Neural cell (in vitro differentiated cells): Measurements from ENCODE around the gene RIN1. TPM values are rescaled to one million over a fixed set of nuclear protein-coding genes. Genes with fewer than 3 reads are reported as not detected.

Experiments
- H2AFZ ChIP-seq: fragments of 200-600, 300-800 bp; sonication (generic), shearing (Covaris generic); 2 replicates; pipeline ENCODE4 v1.6.0; 2014; ENCODE audit warnings: low read depth, mild to moderate bottlenecking, antibody characterized with exemption, low read length, moderate library complexity
- H3F3A ChIP-seq: fragments of 200-600 bp; shearing (Covaris generic); 2 replicates; pipeline ENCODE4 v1.6.1; 2016; ENCODE audit warnings: mild to moderate bottlenecking, moderate library complexity, mixed read lengths, antibody characterized with exemption, low read length; ENCODE audit not compliant: insufficient read depth, poor library complexity, severe bottlenecking
- H3K27ac ChIP-seq: fragments of 200-600, 300-800 bp; sonication (generic), shearing (Covaris generic); 2 replicates; pipeline ENCODE4 v1.5.1; 2014; ENCODE audit warnings: mild to moderate bottlenecking, low read length, moderate library complexity
- H3K27me3 ChIP-seq: fragments of 300-800, 200-600 bp; sonication (generic), shearing (Covaris generic); 2 replicates; pipeline ENCODE4 v1.6.0; 2014; ENCODE audit warnings: mild to moderate bottlenecking, low read depth, low read length, moderate library complexity; ENCODE audit not compliant: insufficient read depth
- H3K36me3 ChIP-seq: fragments of 300-800, 200-600 bp; sonication (generic), shearing (Covaris generic); 2 replicates; pipeline ENCODE4 v1.5.1; 2014; ENCODE audit warnings: mild to moderate bottlenecking, antibody characterized with exemption, low read length, moderate library complexity; ENCODE audit not compliant: insufficient read depth
- H3K4me2 ChIP-seq: fragments of 300-800, 200-600 bp; sonication (generic), shearing (Covaris generic); 2 replicates; pipeline ENCODE4 v1.6.0; 2014; ENCODE audit warnings: mild to moderate bottlenecking, low read length
- H3K4me3 ChIP-seq: fragments of 300-800, 200-600 bp; sonication (generic), shearing (Covaris generic); 2 replicates; pipeline ENCODE4 v1.5.1; 2014; ENCODE audit warnings: mild to moderate bottlenecking, low read length, moderate library complexity
- H3K79me2 ChIP-seq: fragments of 200-600 bp; shearing (Covaris generic); replicated peaks from 2 replicates; pipeline ENCODE4 v1.6.0; 2014; ENCODE audit warnings: mild to moderate bottlenecking, low read length, moderate library complexity; ENCODE audit not compliant: insufficient read depth
- H3K9ac ChIP-seq: fragments of 300-800, 200-600 bp; sonication (generic), shearing (Covaris generic); 2 replicates; pipeline ENCODE4 v1.6.1; 2016; ENCODE audit warnings: mild to moderate bottlenecking, low read length, mixed read lengths
- H3K9me2 ChIP-seq: fragments of 200-600 bp; shearing (Covaris generic); 2 replicates; pipeline ENCODE4 v1.6.1; 2016; ENCODE audit warnings: mild to moderate bottlenecking, low read length, mixed read lengths; ENCODE audit not compliant: insufficient read depth
- H3K9me3 ChIP-seq: fragments of 200-600, 300-800 bp; sonication (generic), shearing (Covaris generic); 2 replicates; pipeline ENCODE4 v1.6.1; 2016; ENCODE audit warnings: mild to moderate bottlenecking, mixed run types, low read length, moderate library complexity, mixed read lengths
- H4K20me1 ChIP-seq: fragments of 200-600 bp; shearing (Covaris generic); 2 replicates; pipeline ENCODE4 v1.6.1; 2016; ENCODE audit warnings: mild to moderate bottlenecking, mixed run types; ENCODE audit not compliant: insufficient read depth
- CTCF ChIP-seq: fragments of 450-650 bp; IDR thresholded peaks from 2 replicates; pipeline ENCODE4 v1.5.1; 2014; ENCODE audit warnings: antibody characterized with exemption, mild to moderate bottlenecking, moderate library complexity; ENCODE audit not compliant: poor library complexity, severe bottlenecking
- EP300 ChIP-seq: fragments of 450-650 bp; conservative IDR thresholded peaks from 2 replicates; pipeline ENCODE4 v1.6.1; 2014; ENCODE audit warnings: antibody characterized with exemption, mild to moderate bottlenecking, moderate library complexity; ENCODE audit not compliant: poor library complexity, severe bottlenecking
- EZH2 ChIP-seq: fragments of 200-600, 300-800 bp; shearing (Covaris generic), sonication (generic); IDR thresholded peaks from 2 replicates; pipeline ENCODE4 v1.6.1; 2014; ENCODE audit warnings: antibody characterized with exemption, low read length, borderline replicate concordance, mild to moderate bottlenecking; ENCODE audit not compliant: insufficient read depth, poor library complexity, severe bottlenecking
- MXI1 ChIP-seq: fragments of 450-650 bp; conservative IDR thresholded peaks from 2 replicates; pipeline ENCODE4 v1.6.1; 2014; ENCODE audit warnings: antibody characterized with exemption, mild to moderate bottlenecking; ENCODE audit not compliant: poor library complexity, severe bottlenecking
- POLR2AphosphoS5 ChIP-seq: IDR thresholded peaks from 2 replicates; pipeline ENCODE4 v1.6.1; 2012
- RAD21 ChIP-seq: fragments of 450-650 bp; conservative IDR thresholded peaks from 2 replicates; pipeline ENCODE4 v1.6.1; 2014; ENCODE audit warnings: antibody characterized with exemption, mild to moderate bottlenecking, moderate library complexity
- REST ChIP-seq: IDR thresholded peaks from 2 replicates; pipeline ENCODE4 v1.6.1; 2012; ENCODE audit warnings: borderline replicate concordance
- SMC3 ChIP-seq: fragments of 450-650 bp; conservative IDR thresholded peaks from 2 replicates; pipeline ENCODE4 v1.6.1; 2014; ENCODE audit warnings: antibody characterized with exemption, mild to moderate bottlenecking, moderate library complexity; ENCODE audit not compliant: poor library complexity
- TAF1 ChIP-seq: IDR thresholded peaks from 2 replicates; pipeline ENCODE4 v1.6.1; 2012; ENCODE audit warnings: low read depth
- polyA plus RNA-seq: library from polyadenylated mRNA; depleted of rRNA; stranded (reverse); fragments of >200 nt; gene quantifications from 2 replicates; pipeline ENCODE4 v1.2.3, GENCODE V29; 2014

The RIN1 gene
- polyA plus RNA-seq, 1 donor from 2014 or later: 4.2 TPM

- no peaks in the 10 kb centered on the region for H3K9me3 ChIP-seq
- H3K79me2 ChIP-seq: no peaks in the 10 kb centered on the region
- H3K9me2 ChIP-seq: no peaks in the 10 kb centered on the region
- no peaks in the 10 kb centered on the region for H3F3A ChIP-seq
- no peaks in the 10 kb centered on the region for H3K36me3 ChIP-seq
- H3K9ac ChIP-seq: no peak overlapping the region
- H2AFZ ChIP-seq: no peak overlapping the region
- TF ChIP-seq REST (no peak), SMC3 (no peak), EP300 (no peak), EZH2 (no peak), CTCF (no peak), POLR2AphosphoS5 (no peak), MXI1 (no peak), TAF1 (no peak), RAD21 (no peak)
- H3K27me3 ChIP-seq: no peaks in the 10 kb centered on the region
- H4K20me1 ChIP-seq: no peaks in the 10 kb centered on the region
- H3K4me2 ChIP-seq: no peak overlapping the region
- no peak overlapping the region for H3K4me3 ChIP-seq
- H3K27ac ChIP-seq: no peak overlapping the region
Measured at GRCh38 chr11:66299186-66299585, 37.0 kb downstream of the RIN1 start.

GRCh38 chr11:66297610-66298009 lies 38.6 kb downstream of the RIN1 start:
- H4K20me1 ChIP-seq: no peaks in the 10 kb centered on the region
- H3K9me2 ChIP-seq: no peaks in the 10 kb centered on the region
- H3F3A ChIP-seq: no peaks in the 10 kb centered on the region
- no peak overlapping the region for H3K9ac ChIP-seq
- H3K79me2 ChIP-seq: no peaks in the 10 kb centered on the region
- H2AFZ ChIP-seq: no peak overlapping the region
- no peak overlapping the region for H3K4me3 ChIP-seq
- TF ChIP-seq REST: no peak
- no peak for TF ChIP-seq POLR2AphosphoS5
- no peak for TF ChIP-seq EZH2
- TF ChIP-seq SMC3: no peak
- no peak for TF ChIP-seq TAF1
- TF ChIP-seq CTCF: no peak
- no peak for TF ChIP-seq MXI1
- TF ChIP-seq EP300: no peak
- TF ChIP-seq RAD21: no peak
- H3K9me3 ChIP-seq: no peaks in the 10 kb centered on the region
- H3K27me3 ChIP-seq: peaks cover 8% of the 10 kb centered on the region
- H3K36me3 ChIP-seq: no peaks in the 10 kb centered on the region
- no peak overlapping the region for H3K27ac ChIP-seq
- no peak overlapping the region for H3K4me2 ChIP-seq
